ENCODE measurements around the gene DNAJC28.
A peak's percentile ranks its signal among the peaks of the same experiment; 100 is the strongest.

DNAJC28 gene

DNA sequence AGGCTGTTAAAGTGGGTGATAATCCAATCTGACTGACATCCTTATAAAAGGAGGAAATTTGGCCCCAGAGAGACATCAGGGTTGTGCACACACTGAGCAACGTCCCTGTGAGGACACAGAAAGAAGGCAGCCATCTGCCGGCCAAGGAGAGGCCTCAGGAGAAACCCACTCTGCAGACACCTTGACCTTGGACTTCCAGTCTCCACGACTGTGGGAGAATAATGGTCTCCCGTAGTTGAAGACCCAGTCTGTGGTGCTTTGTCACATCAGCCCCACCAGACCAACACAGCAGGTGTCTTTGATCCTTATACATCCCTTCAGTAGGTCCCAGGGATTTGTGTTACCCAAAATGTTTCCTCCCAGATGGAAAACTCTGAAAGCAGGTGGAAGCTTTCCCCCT lies 4.2 kb upstream of the DNAJC28 start:
- TF ChIP-seq, protein P1, sequence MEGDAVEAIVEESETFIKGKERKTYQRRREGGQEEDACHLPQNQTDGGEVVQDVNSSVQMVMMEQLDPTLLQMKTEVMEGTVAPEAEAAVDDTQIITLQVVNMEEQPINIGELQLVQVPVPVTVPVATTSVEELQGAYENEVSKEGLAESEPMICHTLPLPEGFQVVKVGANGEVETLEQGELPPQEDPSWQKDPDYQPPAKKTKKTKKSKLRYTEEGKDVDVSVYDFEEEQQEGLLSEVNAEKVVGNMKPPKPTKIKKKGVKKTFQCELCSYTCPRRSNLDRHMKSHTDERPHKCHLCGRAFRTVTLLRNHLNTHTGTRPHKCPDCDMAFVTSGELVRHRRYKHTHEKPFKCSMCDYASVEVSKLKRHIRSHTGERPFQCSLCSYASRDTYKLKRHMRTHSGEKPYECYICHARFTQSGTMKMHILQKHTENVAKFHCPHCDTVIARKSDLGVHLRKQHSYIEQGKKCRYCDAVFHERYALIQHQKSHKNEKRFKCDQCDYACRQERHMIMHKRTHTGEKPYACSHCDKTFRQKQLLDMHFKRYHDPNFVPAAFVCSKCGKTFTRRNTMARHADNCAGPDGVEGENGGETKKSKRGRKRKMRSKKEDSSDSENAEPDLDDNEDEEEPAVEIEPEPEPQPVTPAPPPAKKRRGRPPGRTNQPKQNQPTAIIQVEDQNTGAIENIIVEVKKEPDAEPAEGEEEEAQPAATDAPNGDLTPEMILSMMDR (IDR thresholded peaks at IDR 0.05): no peak
- H3K27me3 ChIP-seq: no peaks in the 10 kb centered on the region
- H3K4me1 ChIP-seq (ENCODE audit: control insufficient read depth in 1 of 2, insufficient read depth in 1 of 2, low read depth in 1 of 2, low read length in 1 of 2): peaks cover 16 to 23% of the 10 kb centered on the region in 2 experiments
- H3K36me3 ChIP-seq: no peaks in the 10 kb centered on the region
- no peak overlapping the region for H3K4me3 ChIP-seq (ENCODE audit: low read depth in 1 of 2, low read length in 1 of 2)
- H3K27ac ChIP-seq: no peak overlapping the region
- no peaks in the 10 kb centered on the region for H3K9me3 ChIP-seq

DNA sequence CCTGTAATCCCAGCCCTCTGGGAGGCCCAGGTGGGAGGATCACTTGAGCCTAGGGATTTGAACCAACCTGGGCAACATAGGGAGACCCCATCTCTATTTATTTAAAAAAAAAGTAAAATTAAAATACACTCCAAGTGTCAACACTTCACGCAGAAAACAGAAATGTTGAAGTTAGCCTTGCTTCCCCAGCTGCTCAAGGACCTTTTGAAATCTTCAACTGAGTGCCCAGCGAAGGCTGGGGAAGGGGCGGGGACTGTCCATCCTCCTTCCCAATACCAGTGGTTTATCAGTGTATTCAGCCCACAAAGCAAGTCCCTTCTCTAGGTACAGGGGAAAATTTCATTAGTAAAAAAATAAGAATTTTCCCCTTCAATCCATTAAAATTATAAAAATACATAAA lies 2.2 kb upstream of the DNAJC28 start:
- TF ChIP-seq, protein P1 (IDR thresholded peaks at IDR 0.05): no peak

DNA sequence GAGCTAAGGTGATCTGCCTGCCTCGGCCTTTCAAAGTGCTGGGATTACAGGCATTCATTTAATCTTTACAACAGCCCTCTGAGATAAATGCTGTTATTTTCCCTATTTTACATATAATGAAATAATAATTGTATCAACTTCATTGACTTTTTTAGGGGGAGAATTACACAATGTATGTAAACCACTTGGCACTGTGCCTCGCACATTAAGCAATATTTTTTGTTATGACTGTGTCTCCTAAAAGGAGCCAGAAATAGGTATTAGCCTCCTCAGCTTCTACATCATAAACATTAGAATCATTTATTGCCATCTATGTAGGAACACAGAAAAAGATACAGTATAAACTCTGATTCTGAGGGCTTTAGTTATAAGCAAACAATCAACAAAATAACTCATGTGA lies 1.1 kb upstream of the DNAJC28 start:
- Histone ChIP-seq H3K9me3 (no peaks in the 10 kb centered on the region), H3K4me1 (ENCODE audit: control insufficient read depth in 1 of 2, insufficient read depth in 1 of 2, low read depth in 1 of 2, low read length in 1 of 2) (peaks cover 16 to 23% of the 10 kb centered on the region in 2 experiments), H3K27ac (no peak overlapping the region), H3K4me3 (ENCODE audit: low read depth in 1 of 2, low read length in 1 of 2) (no peak overlapping the region), H3K36me3 (no peaks in the 10 kb centered on the region), H3K27me3 (no peaks in the 10 kb centered on the region)
- TF ChIP-seq, protein P1 (IDR thresholded peaks at IDR 0.05): no peak

More for the DNA sequence above, 2.2 kb upstream of the DNAJC28 start:
- Histone ChIP-seq H3K27me3 (no peaks in the 10 kb centered on the region), H3K9me3 (no peaks in the 10 kb centered on the region), H3K4me1 (ENCODE audit: control insufficient read depth in 1 of 2, insufficient read depth in 1 of 2, low read depth in 1 of 2, low read length in 1 of 2) (peaks cover 16 to 23% of the 10 kb centered on the region in 2 experiments), H3K4me3 (ENCODE audit: low read depth in 1 of 2, low read length in 1 of 2) (no peak overlapping the region), H3K36me3 (no peaks in the 10 kb centered on the region), H3K27ac (no peak overlapping the region)

DNA sequence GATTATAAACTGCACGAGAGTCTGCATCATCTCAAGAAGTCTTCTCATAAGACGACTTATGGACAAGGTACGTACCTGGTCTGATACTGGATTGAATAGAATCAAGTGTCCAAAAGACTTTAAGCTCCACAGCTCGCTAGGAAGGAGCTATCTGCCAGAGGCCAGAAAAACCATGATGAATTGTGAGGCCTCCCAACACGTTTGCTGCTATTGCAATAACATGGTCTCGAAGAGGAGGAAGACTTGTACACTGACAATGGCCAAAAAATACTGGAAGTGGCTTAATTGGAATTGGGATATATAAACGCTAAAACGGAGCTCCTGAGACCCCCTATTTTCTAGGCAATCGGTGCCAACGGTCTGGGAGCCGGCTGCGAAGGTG lies 534 bp downstream of the DNAJC28 start:
- Histone ChIP-seq H3K4me1 (ENCODE audit: control insufficient read depth in 1 of 2, insufficient read depth in 1 of 2, low read depth in 1 of 2, low read length in 1 of 2) (peaks cover 16 to 23% of the 10 kb centered on the region in 2 experiments), H3K27ac (peak overlapping the region; percentile 25), H3K36me3 (no peaks in the 10 kb centered on the region), H3K4me3 (ENCODE audit: low read depth in 1 of 2, low read length in 1 of 2) (peak overlapping the region; percentile 71 to 91), H3K27me3 (no peaks in the 10 kb centered on the region), H3K9me3 (no peaks in the 10 kb centered on the region)
- TF ChIP-seq, protein P1 (IDR thresholded peaks at IDR 0.05): no peak

DNA sequence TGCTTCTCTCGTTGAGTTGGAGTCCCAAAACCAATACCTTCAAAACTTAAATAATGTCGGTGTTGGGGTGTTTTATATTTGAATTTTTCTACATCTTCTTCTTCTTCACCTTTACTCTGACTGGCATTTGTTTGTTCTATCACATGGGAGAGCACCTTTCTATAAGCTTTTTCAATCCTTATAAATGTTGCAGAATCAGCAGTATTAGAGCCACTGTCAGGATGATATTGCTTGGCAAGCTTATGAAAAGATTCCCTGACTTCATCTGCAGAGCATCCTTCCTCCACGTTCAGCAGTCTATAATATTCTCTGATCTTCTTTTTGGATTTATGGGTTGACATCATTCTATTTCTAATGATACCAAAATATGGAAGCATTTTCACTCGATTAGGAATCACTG lies 2.6 kb downstream of the DNAJC28 start:
- Histone ChIP-seq H3K9me3 (no peaks in the 10 kb centered on the region), H3K27ac (no peak overlapping the region), H3K27me3 (no peaks in the 10 kb centered on the region), H3K4me3 (ENCODE audit: low read depth in 1 of 2, low read length in 1 of 2) (no peak overlapping the region), H3K4me1 (ENCODE audit: control insufficient read depth in 1 of 2, insufficient read depth in 1 of 2, low read depth in 1 of 2, low read length in 1 of 2) (peaks cover 27 to 34% of the 10 kb centered on the region in 2 experiments), H3K36me3 (no peaks in the 10 kb centered on the region)
- TF ChIP-seq, protein P1 (IDR thresholded peaks at IDR 0.05): no peak

DNA sequence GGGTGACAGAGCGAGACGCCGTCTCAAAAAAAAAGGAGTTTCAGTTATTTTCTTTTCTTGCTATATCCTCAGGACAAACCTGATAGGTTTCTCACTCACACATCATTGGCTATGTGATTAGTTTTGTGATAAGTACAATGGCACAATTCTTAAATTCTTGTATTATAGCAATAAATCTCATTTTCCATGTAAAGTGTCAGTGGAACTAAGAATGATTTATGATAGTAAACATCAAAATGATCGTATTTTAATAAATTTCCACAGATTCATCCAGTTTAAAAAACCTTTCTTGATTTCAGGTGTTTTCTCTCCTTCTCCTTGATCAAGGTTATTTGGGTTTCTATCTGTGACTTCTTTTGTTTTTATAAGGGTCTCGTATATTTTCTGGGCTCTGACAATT lies 3.5 kb downstream of the DNAJC28 start:
- TF ChIP-seq, protein P1 (IDR thresholded peaks at IDR 0.05): no peak

More for the DNA sequence above, 3.5 kb downstream of the DNAJC28 start:
- H3K4me3 ChIP-seq (ENCODE audit: low read depth in 1 of 2, low read length in 1 of 2): no peak overlapping the region
- H3K9me3 ChIP-seq: no peaks in the 10 kb centered on the region
- peaks cover 36 to 40% of the 10 kb centered on the region in 2 experiments for H3K4me1 ChIP-seq (ENCODE audit: control insufficient read depth in 1 of 2, insufficient read depth in 1 of 2, low read depth in 1 of 2, low read length in 1 of 2)
- no peaks in the 10 kb centered on the region for H3K27me3 ChIP-seq
- H3K27ac ChIP-seq: no peak overlapping the region
- no peaks in the 10 kb centered on the region for H3K36me3 ChIP-seq
